GM19468 (cell line): ENCODE results near the gene AIG1.

Source experiments
- ATAC-seq: cut with Tn5 transposase; IDR thresholded peaks from one replicate; pipeline ENCODE4 v1.9.1; 2021; ENCODE audit warnings: mild to moderate bottlenecking, moderate library complexity, moderate number of reproducible peaks; ENCODE audit not compliant: unreplicated experiment; ENCODE audit errors: extremely low read depth

The AIG1 gene

DNA sequence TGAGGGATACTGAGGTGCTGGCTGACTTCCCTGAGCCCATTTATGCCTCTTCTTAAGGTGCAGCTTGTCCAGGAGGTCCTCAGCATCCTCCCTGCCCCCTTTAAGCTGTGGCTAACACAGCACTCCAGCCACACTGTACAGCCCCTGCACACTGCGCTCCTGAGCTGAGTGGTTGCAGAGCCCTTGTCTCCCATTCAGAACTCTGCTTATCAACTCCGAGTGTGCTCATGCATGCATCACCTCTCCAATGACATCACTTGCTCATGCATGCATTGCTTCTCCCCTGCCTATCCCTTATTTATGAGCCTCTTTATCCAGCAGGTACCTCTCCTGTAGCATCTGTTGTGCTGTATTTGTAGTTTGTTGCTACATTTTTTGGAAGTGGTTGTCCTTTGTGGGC, 124.6 kb downstream of the AIG1 start:
- no peak for ATAC-seq

GRCh38 chr6:143187238-143187923, 126.7 kb downstream of the AIG1 start:
- ATAC-seq, result no peak

DNA sequence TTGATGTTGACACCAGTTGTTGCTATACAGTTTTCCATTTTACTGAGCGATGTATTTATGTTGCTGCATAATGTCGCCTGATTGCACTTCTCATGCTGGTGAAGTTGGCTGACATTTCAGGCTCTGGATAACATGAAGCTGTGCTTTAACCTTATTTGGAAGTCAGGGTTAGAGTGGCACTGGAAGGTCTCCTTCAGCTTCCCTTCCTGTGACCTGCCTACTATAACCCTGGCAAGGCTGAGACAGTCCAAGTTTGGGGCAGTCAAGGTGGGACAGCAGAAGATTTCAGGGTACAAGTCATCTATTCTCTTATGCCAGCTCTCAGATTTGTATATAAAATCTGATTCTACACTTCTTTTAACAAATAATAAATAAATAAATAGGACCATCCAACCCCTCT, 127.6 kb downstream of the AIG1 start:
- ATAC-seq, result no peak

- ATAC-seq, result no peak
These were observed 130.7 kb downstream of the AIG1 start for GRCh38 chr6:143191361-143191760.

- ATAC-seq, result no peak
These were observed 132.1 kb downstream of the AIG1 start for GRCh38 chr6:143192766-143193165.

DNA sequence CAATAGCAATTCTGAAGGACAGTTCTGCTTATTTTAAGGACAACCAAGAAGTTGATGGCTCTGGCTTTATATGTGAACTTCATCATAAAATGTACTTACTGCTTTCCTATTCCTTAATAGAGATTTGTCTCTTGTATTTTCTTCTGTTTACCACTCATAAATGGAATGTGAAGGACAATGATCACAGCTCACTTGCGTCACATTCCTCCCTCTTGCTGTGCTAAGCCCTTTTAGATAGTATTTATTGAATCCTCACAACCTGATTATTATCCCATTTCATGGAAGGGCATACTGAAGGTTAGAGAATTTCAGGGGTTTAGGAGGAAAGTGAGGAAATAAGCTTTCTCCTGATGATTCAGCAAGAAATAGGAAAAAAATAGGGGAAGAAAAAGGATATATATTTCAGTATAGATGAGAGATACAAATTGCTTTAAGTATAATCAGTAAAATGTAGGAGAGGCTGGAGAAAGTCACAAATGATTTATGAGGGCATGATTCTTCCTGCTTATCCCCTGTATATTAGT, 132.9 kb downstream of the AIG1 start:
- no peak for ATAC-seq

DNA sequence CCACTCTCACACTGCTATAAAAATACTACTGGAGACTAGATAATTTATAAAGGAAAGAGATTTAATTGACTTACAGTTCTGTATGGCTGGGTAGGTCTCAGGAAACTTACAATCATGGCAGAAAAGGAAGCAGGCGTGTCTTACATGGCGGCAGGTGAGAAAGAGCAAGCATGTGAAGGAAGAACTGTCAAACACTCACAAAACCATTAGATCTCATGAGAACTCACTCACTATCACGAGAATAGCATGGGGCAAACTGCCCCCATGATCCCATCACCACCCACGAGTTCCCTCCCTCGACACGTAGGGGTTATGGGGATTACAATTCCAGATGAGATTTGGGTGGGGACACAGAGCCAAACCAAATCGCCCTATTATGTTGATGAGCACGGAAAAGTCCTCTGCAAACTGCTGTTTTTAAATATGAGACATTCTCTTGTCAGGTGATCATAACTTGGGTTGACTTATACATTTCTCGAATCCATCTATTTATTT, 133.5 kb downstream of the AIG1 start:
- ATAC-seq, result no peak

DNA sequence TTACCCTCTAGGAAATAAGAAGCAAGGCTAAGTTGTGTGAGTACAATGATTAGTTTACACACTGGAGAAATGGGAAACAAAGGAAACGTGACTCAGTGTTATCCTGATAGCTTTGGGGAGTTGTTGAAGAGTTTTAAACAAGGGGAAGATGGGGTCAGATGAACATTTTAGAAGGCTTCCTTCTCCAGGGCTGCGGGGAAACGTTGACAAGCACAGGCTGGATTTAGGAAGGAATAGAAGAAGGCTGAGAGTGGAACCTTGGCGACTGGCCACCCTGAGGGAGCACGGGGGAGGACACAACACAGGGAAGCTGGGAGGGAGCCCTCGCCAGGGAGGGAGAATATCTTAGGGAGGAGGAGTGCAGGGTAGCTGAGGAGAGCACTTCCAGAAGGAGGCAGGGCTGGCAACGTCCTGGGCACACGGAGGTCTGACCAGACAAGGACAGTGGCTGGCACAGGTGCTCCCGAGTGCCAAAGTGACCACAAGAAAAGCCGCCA, 134.7 kb downstream of the AIG1 start:
- no peak for ATAC-seq

- ATAC-seq, result no peak
These were observed 136.0 kb downstream of the AIG1 start for GRCh38 chr6:143196525-143197225.

- no peak for ATAC-seq
These were observed 136.7 kb downstream of the AIG1 start for GRCh38 chr6:143197377-143197776.

GRCh38 chr6:143198312-143198711, 137.6 kb downstream of the AIG1 start:
- ATAC-seq, result no peak

DNA sequence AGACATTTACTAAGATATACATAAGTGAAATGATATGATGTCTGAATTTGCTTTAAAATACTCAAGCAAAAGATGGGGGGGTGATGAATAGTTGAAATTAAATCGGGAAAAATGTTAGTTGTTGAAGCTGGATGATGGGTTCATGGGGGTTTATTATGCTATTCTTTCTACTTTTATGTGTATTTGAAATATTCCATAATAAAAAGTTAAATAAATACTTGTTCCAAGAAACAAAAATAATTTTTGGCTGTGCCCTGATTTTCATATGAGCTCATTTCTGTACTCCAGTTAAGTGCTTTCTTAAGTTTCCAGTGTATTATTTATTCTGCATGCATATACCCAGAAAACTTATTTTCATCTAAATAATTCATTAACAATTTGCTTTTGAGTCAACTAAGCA, 138.6 kb downstream of the AIG1 start:
- ATAC-seq, result no peak

DNA sequence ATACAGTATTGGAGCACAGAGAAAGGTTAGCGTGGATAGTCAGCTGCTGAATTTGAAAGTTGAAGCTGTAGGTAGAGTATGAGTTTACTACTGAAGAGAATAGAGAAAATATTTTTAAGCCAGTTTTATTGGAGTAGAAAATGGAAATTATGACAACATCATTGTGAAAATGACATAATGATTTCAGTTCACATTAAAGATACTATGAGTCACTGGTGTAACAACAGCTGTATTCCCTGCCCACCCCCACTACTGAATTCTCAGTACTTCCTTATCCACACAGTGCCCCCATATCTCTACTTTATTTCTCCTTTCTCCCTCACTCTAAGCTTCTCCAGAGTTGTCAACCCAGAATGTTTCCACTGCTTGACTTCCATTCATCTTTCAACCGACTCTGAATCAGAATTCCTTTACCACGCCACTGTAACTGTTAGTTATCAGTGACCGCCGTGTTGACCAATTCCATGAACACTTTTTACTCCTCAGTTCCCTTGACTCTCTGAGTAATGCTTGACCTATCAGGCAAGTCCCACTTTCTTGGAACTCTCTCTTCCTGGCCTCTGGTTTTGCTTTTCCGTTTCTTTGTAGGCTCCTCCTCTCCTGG, 139.6 kb downstream of the AIG1 start:
- ATAC-seq, result no peak

DNA sequence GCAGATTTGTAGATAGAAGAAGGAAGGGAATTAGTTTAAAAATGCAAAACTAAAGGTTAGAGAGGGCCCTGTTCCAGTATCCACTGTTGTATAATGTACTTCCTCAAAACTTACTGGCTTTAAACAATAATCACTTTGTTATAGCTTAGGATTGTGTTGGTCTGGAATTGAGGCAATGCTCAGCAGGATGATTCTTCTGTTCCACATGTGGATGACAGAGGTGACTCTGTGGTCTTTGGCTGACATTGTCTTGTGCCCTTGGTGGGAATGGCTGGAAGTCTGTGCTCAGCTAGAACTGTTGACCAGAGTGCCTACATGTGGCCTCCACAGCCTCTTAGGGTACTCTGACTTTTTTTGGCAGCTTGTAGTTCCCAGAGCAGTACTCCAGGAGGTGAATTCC, 143.4 kb downstream of the AIG1 start:
- ATAC-seq, result no peak

DNA sequence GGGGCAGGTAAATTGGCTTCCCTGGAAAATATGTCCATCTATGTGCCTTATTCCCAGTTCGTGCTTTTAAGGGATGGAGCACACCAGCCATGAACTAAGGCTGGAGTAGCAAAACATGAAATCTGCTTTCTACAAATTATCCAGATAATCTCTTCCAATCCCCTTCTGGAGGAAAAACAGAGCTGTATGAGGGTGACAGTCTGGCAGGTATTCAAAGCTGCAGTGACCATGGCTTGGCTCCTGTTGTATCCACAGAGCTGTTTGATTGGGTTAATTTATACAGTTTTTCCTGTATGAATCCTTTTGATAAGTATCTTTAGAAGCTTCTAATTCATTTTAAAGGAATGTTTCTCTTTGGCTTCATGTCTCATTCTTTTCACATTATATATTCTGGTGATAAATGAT, 144.4 kb downstream of the AIG1 start:
- ATAC-seq, result no peak

GRCh38 chr6:143205585-143205984, 144.9 kb downstream of the AIG1 start:
- no peak for ATAC-seq

GRCh38 chr6:143205991-143206390, 145.3 kb downstream of the AIG1 start:
- no peak for ATAC-seq

DNA sequence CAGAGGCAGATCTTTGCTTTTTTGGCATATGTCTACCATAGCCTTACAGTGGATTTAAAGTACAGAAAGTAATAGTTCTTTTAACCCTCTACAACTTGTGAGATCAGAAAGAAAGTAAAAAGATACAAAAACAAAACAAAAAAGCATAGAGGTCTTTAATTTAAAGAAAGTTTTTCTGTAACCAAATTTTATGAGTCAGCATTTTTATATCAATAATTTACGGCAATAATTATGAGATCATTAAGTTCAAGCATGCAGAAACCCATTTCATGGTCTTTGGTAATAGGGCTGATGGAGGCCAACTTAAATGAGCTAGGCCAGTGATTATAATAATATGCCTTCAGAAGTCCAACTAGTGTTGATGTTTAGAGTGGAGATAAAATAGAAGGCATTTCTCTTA, 145.9 kb downstream of the AIG1 start:
- no peak for ATAC-seq

DNA sequence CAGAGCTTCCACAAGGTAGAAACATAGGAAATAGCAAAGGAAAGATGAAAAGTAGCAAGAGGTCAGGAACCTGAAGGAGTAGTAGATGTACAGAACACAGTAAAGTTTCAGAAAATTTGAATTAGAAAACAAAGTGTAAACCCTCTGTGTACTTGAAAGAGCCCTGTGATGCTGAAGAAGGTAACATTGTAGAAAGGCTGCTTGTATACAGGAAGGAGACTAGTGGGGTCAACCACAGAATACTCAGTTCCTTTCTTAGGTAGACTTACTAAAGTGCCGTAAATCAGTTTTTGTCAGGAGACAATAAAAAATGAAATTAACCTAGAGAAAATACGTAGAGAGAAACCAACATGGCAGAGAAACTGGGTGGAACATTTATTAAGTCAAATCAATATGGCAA, 149.7 kb downstream of the AIG1 start:
- no peak for ATAC-seq

DNA sequence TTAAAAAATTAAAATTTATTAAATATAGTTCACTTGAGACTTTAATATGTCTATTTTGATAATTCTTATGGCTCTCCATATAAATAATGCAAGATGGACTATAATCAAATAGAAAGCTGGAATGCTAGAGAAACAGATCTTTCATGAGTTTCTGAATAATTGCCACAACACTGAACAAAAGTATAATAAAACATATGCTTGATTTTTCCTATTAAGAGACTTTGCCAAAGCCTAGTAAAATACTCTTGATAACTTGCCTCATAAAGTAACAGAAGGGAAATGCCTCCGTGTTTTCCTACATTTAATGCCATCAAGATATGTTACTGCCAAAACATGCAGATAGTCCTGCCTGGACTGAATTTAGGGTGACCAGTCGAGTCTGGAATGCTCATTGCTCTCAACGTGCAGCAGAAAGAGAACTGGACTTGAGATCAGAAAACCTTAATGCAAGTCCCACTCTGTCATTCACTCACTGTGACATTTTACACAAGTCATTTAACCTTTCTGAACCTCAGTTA, 153.2 kb downstream of the AIG1 start:
- no peak for ATAC-seq

- no peak for ATAC-seq
These were observed 154.7 kb downstream of the AIG1 start for GRCh38 chr6:143215363-143215762.
